GM12872 (cell line): ENCODE data around the gene B3GAT3.

Experiments used
- TF ChIP-seq, protein P1 (sequence below): IDR thresholded peaks from 3 replicates; pipeline ENCODE4 v1.5.1; 2011; ENCODE audit warnings: low read depth, mild to moderate bottlenecking, low read length, moderate library complexity; ENCODE audit not compliant: insufficient read depth

Gene B3GAT3

DNA sequence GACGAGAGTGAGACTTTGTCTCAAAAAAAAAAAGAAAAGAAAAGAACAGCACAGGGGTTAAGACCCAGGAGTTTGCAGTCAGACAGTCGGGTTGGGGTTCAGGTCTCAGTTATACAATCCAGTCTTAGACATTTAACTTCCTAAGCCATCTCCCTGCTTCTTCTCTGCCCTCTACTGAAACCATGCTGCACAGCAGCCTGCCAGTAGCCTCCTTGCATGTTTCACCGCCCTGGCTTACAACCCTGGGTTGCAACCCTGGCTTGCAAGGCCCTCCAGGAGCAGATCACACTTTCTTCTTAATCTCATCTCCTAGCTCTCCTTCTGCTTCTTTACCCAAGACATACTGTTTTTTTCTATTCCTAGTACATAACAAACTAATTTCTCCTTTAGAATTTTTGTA is 5.9 kb upstream of the B3GAT3 start:
- TF ChIP-seq, protein P1, sequence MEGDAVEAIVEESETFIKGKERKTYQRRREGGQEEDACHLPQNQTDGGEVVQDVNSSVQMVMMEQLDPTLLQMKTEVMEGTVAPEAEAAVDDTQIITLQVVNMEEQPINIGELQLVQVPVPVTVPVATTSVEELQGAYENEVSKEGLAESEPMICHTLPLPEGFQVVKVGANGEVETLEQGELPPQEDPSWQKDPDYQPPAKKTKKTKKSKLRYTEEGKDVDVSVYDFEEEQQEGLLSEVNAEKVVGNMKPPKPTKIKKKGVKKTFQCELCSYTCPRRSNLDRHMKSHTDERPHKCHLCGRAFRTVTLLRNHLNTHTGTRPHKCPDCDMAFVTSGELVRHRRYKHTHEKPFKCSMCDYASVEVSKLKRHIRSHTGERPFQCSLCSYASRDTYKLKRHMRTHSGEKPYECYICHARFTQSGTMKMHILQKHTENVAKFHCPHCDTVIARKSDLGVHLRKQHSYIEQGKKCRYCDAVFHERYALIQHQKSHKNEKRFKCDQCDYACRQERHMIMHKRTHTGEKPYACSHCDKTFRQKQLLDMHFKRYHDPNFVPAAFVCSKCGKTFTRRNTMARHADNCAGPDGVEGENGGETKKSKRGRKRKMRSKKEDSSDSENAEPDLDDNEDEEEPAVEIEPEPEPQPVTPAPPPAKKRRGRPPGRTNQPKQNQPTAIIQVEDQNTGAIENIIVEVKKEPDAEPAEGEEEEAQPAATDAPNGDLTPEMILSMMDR: no peak

DNA sequence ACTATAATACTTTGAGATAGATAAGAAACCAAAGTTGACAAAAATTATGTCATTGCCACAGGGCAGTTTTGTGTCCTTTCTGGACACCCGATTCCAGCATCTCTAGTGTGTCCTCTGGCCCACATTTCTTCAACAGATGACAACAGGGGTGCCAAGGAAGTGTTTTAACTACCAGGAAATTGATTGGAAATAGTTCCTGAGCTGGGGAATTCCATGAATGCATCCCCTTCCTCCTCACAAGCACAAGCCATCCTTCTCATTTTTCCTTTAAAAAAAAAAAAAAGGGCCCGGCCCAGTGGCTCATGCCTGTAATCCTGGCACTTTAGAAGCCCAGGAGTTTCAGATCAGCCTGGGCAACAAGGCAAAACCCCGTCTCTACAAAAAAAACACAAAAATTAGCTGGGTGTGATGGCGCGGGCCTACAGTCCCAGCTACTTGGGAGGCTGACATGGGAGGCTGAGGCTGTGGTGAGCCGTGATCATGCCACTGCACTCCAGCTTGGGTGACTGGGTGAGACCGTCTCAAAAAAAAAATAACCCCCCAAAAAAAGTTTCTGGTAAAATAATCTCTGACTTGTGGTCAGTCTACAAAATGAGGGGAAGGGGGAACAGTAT is 797 bp upstream of the B3GAT3 start:
- TF ChIP-seq, protein P1: no peak

DNA sequence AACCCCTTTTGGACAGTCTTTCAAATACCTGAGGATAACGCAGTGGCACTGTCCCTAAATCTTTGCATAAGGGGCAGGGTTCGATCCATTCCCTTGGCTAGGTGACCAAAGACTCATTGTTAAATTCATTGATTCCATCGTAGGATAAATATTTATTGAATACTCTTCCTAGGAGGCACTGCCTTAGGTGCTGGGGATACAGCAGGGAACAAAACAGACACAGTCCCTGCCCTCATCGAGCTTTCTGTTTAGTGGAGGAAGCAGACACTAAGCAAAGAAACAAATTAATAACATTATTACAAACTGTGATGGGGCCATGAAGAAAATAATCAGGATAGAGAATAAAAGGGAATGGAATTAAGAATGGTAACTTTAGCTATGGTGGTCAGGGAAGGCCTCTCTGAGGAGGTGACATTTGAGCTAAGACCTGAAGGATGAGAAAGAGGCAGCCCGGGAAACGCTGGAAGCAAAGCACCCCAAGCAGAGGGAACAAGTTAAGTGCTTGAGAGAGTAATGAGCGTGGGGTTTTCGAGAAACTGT is 689 bp downstream of the B3GAT3 start:
- TF ChIP-seq, protein P1: no peak

DNA sequence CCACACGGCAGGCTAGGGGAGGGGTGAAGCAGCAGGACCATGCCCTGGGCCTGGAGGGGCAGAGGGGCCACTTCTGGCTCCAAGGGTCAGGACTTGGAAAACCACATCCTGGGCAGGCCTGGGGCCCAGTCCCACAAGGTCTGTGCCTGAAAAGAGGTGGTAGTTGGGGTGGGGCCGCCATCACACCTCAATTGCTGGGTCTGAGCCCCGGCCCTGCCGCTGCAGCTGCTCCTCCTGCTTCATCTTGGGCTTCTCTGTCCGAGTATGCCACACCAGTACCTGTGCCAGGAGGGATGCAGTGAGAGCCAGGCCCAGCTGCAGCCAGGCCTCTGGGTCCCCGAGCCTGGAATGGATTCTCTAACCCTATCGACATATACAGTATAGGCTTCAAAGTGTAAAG is 6.3 kb downstream of the B3GAT3 start:
- TF ChIP-seq, protein P1: no peak

DNA sequence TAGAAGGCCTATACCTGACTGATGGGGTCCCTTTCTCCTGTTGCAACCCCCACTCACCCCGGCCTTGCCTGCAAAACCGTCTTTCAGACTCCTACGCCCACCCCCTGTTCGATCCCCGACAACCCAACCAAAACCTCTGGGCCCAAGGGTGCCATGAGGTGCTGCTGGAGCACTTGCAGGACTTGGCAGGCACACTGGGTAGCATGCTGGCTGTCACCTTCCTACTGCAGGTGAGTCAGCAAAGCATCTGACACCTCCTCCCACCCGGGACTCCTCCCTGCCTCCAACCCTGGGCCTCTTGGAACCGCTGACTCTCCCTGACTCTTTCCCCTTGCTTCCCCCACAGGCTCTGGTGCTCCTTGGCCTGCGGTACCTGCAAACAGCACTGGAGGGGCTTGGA is 7.5 kb downstream of the B3GAT3 start:
- TF ChIP-seq, protein P1: no peak

DNA sequence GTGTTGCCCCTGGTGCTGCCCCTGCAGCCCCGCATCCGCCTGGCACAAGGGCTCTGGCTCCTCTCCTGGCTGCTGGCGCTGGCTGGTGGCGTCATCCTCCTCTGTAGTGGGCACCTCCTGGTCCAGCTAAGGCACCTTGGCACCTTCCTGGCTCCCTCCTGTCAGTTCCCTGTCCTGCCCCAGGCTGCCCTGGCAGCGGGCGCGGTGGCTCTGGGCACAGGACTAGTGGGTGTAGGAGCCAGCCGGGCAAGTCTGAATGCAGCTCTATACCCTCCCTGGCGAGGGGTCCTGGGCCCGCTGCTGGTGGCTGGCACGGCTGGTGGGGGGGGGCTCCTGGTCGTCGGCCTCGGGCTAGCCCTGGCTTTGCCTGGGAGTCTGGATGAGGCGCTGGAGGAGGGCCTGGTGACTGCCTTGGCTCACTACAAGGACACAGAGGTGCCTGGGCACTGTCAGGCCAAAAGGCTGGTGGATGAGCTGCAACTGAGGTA is 8.5 kb downstream of the B3GAT3 start:
- TF ChIP-seq, protein P1: no peak

DNA sequence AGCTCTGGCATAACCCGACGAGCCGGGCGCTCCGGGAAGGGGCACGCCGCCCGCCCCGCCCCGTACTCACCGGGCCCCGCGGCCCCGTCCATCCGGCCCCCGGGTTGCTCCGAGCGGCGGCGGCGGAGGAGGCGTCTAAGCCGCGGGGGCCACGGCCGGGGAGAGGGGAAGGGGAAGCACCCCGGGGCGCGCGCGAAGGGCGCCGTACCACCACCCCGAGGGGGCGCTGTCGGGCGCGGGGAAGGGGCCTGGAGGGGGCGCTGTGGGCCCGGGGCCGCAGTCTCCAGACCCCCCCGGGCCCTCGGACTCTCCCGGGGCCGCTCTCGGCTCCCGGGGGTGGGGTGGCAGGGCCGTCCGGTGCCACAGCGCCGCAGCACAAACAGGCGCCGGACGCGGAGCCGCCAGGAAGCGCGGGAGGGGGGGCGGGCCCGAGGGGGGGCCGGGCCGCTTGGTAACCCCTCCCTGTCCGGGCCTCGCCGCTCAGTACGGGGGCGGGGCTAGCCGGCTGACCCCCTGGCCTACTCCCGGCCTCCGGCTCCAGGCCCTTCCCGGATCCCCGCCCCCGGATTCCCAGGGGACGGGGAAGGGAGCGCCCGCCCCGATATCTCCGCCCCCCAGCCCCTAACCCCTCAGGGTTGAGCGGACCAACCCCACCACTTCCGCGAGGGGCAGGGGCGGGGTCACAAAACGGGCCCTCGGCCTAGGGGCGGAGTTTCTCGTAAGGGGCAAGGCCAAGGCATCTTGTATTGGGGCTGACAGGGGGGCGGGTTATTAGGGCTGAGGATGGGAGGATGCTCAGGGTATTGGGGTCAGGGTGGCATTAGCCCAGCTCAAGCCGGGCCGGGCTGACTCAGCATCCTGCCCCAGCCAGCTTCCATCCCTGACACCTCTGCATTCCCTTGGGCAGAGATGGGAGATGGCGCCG is 9.2 kb downstream of the B3GAT3 start, which contains the start of the genes EML3 and ROM1:
TSS of gene EML3 (minus strand) at position 410 of the 925 bp plus-strand sequence. CDS start at position 92, 318 bp downstream.
TSS of gene ROM1 (plus strand) at position 892 of the 925 bp plus-strand sequence. CDS start at position 917, 25 bp downstream.
- TF ChIP-seq, protein P1: peak; percentile 88
